MCF 10A (cell line): Measurements from ENCODE around the gene ST7L. TPM values are rescaled to one million over a fixed set of nuclear protein-coding genes. Genes with fewer than 3 reads are reported as not detected.

Experiments used
- total RNA-seq: library from RNA; stranded (reverse); gene quantifications from 2 replicates; pipeline ENCODE4 v1.2.3, GENCODE V29; 2022

ST7L gene
- total RNA-seq, 1 experiment from 2014 or later: 25.5 TPM

Other genes starting within 250 kb of the ST7L start
- gene CTTNBP2NL, start 222.9 kb downstream of the ST7L start, total RNA-seq: 41.3 and 48.8 TPM in 2 replicates
- 0.75 and 1.7 TPM in 2 replicates for gene WNT2B, start 110.2 kb downstream of the ST7L start, total RNA-seq
- 150 and 174 TPM in 2 replicates for gene CAPZA1, start 691 bp upstream of the ST7L start, total RNA-seq
- gene MOV10, start 55.5 kb upstream of the ST7L start, total RNA-seq: 54.9 and 55.6 TPM in 2 replicates
- gene RHOC, start 88.0 kb upstream of the ST7L start, total RNA-seq: 253 and 294 TPM in 2 replicates
- gene PPM1J, start 96.2 kb upstream of the ST7L start, total RNA-seq: 0.88 and 1.5 TPM in 2 replicates